Right atrium auricular region (tissue), 2 donors: ENCODE measurements around the gene SERGEF. TPM values are rescaled to one million over a fixed set of nuclear protein-coding genes. Genes with fewer than 3 reads are reported as not detected.
"Not testable (repeated sequence)": the region's sequence is repeated elsewhere in the genome, so short reads cannot be mapped to it uniquely, and the experiment has no call there.

Source experiments
- DNase-seq: peaks from one replicate; pipeline ENCODE4 v3.0.0-alpha.2; 2019; ENCODE audit warnings: low spot score
- H3K27ac ChIP-seq, 2 donors: fragments of 200-600 bp; sonication (generic); 1 replicate in 1 of 2; 2 replicates in 1 of 2; pipeline ENCODE4 v1.5.1; 2016 to 2019
- H3K27me3 ChIP-seq, 2 donors: fragments of 200-600 bp; sonication (generic); one replicate each; pipeline versions ENCODE4 v1.5.1 to v1.6.0; 2017 to 2019
- H3K36me3 ChIP-seq: fragments of 200-600 bp; sonication (generic); one replicate; pipeline ENCODE4 v1.5.1; 2016
- H3K4me1 ChIP-seq, 2 donors: fragments of 200-600 bp; sonication (generic); one replicate each; pipeline versions ENCODE4 v1.5.1 to v1.6.0; 2017 to 2019
- H3K4me3 ChIP-seq, 2 donors: fragments of 200-600 bp; sonication (generic); 1 replicate in 1 of 2; 2 replicates in 1 of 2; pipeline ENCODE4 v1.5.1; 2017 to 2019; ENCODE audit warnings: mild to moderate bottlenecking in 1 of 2, moderate library complexity in 1 of 2
- H3K9me3 ChIP-seq, 2 donors: fragments of 200-600 bp; sonication (generic); one replicate each; pipeline ENCODE4 v1.5.1; 2019
- total RNA-seq, 2 donors: library from RNA; depleted of rRNA; stranded (reverse); fragments of >200 nt; gene quantifications; one replicate each; pipeline ENCODE4 v1.1.0, GENCODE V29; 2016
- TF ChIP-seq, protein P1 (sequence below), 2 donors: fragments of 200-600 bp; sonication (generic); IDR thresholded peaks; one replicate each; pipeline ENCODE4 v1.5.1; 2019; ENCODE audit warnings: antibody characterized with exemption in 2 of 2

SERGEF gene
- total RNA-seq, 2 donors from 2014 or later, result 18.1 to 27.6 TPM

DNA sequence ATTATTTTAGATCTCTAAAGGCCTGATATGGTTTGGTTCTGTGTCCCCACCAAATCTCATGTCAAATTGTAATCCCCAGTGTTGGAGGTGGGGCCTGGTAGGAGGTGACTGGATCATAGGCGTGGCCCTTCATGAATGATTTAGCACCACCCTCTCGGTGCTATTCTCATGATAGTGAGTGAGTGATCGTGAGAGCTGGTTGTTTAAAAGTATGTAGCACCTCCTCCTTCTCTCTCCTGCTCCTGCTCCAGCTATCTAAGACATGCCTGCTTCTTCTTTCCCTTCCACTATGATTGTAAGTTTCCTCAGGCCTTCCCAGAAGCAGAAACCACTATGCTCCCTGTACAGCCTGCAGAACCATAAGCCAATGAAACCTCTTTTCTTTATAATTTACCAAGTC lies 114.1 kb downstream of the SERGEF start:
- Histone ChIP-seq H3K4me1 (peaks cover 0 to 7% of the 10 kb centered on the region in 2 donors), H3K4me3 (no peak overlapping the region), H3K36me3 (no peaks in the 10 kb centered on the region), H3K27ac (no peak overlapping the region), H3K9me3 (no peaks in the 10 kb centered on the region), H3K27me3 (no peaks in the 10 kb centered on the region)
- DNase-seq, result no peak
- TF ChIP-seq, protein P1, sequence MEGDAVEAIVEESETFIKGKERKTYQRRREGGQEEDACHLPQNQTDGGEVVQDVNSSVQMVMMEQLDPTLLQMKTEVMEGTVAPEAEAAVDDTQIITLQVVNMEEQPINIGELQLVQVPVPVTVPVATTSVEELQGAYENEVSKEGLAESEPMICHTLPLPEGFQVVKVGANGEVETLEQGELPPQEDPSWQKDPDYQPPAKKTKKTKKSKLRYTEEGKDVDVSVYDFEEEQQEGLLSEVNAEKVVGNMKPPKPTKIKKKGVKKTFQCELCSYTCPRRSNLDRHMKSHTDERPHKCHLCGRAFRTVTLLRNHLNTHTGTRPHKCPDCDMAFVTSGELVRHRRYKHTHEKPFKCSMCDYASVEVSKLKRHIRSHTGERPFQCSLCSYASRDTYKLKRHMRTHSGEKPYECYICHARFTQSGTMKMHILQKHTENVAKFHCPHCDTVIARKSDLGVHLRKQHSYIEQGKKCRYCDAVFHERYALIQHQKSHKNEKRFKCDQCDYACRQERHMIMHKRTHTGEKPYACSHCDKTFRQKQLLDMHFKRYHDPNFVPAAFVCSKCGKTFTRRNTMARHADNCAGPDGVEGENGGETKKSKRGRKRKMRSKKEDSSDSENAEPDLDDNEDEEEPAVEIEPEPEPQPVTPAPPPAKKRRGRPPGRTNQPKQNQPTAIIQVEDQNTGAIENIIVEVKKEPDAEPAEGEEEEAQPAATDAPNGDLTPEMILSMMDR (IDR thresholded peaks at IDR 0.05), result no peak

DNA sequence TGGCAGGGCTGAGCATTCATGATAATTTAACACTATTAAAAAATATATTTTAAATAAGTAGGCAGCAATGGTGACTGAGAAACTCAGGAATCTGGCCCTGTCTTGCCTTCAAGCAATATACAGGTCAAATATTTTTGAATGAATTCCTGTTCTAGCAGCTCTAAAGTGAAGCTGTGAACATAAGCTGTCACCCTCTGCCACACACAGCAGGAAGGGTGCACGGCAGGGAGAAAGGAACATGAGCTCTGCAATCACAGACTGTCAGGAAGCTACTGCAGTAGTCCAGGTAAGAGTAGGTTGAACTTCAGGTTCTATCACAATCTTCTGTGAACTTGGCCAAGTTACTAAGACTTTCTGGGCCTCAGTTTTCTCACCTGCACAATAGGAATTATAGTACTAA lies 114.8 kb downstream of the SERGEF start:
- Histone ChIP-seq H3K27ac (no peak overlapping the region), H3K27me3 (no peaks in the 10 kb centered on the region), H3K9me3 (no peaks in the 10 kb centered on the region), H3K4me3 (no peak overlapping the region), H3K36me3 (no peaks in the 10 kb centered on the region), H3K4me1 (peaks cover 0 to 7% of the 10 kb centered on the region in 2 donors)
- no peak for DNase-seq
- TF ChIP-seq, protein P1 (IDR thresholded peaks at IDR 0.05), result no peak

DNA sequence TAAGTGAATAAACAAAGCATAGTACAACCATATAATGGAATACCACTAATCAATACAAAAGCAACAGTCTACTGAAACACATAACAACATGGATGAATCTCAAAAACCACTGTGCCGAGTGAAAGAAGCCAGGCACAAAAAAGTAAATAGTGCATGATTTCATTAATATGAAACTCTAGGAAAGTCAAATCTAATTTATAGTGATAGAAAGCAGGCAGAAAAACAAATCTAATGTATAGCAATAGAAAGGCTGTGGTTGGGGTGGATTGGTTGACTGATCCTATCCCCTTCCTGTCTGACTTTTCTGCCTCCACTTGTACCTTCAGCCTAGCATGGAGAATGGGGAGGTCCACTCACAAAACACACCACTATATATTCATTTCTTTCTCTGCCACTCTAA lies 115.4 kb downstream of the SERGEF start:
- DNase-seq, result no peak
- Histone ChIP-seq H3K4me1 (peaks cover 0 to 7% of the 10 kb centered on the region in 2 donors), H3K4me3 (no peak overlapping the region), H3K27ac (no peak overlapping the region), H3K27me3 (no peaks in the 10 kb centered on the region), H3K36me3 (no peaks in the 10 kb centered on the region), H3K9me3 (no peaks in the 10 kb centered on the region)
- TF ChIP-seq, protein P1 (IDR thresholded peaks at IDR 0.05), result no peak

DNA sequence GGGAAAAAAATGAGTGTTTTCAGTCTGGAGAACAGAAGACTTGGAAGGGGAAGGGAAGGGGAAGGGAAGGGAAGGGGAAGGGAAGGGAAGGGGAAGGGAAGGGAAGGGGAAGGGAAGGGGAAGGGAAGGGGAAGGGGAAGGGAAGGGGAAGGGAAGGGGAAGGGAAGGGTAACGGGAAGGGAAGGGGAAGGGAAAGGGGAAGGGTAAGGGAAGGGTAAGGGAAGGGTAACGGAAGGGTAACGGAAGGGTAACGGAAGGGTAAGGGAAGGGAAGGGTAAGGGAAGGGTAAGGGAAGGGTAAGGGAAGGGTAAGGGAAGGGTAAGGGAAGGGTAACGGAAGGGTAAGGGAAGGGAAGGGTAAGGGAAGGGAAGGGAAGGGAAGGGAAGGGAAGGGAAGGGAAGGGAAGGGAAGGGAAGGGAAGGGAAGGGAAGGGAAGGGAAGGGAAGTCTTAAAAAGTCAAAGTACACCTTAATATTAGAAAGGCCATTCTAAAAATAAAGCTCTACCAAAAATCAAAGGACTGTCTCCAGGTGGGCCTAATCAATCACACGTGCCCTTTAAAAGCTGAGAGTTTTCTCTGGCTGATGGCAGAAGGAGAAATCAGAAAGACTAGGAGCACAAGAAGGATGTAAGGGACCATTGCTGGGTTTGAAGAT lies 116.2 kb downstream of the SERGEF start:
- DNase-seq, result not testable (repeated sequence)

DNA sequence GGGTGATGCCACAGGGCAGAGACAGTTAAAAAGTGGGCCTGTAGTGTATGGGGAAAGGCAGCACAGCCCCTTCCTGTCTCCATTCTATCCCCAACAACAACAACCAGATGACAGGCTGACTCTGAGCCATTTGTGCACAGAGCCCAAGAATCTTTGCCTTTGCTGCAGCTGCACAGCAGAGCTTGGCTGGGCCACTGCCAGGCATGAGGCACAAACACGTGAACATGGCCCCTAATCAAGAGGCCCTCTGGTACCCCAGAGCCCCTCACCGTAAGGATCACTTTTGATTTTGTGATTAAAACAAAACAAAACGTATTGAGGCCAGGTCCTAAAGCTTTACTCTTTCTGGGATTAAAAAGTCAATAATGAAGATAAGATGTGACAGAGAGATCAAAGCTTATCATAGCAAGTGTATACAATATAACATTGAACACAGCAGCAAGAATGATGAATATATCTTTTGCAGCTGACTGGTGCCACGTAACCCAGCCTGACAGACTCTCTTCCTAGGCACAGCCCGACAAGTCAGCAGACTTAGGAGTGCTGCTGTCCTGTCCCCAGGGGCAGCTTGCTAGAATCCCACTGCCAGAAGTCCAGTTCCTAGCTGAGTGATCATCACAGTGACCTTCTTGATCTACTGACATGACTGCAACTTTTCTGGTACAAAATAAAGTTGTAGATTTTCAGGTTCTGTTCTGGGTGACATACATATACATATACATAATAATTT lies 117.8 kb downstream of the SERGEF start:
- Histone ChIP-seq H3K4me3 (no peak overlapping the region), H3K27me3 (no peaks in the 10 kb centered on the region), H3K4me1 (peaks cover 0 to 7% of the 10 kb centered on the region in 2 donors), H3K9me3 (no peaks in the 10 kb centered on the region), H3K27ac (no peak overlapping the region), H3K36me3 (no peaks in the 10 kb centered on the region)
- TF ChIP-seq, protein P1 (IDR thresholded peaks at IDR 0.05), result no peak
- DNase-seq, result no peak

More for the DNA sequence above, 116.2 kb downstream of the SERGEF start:
- not testable (repeated sequence) for H3K36me3 ChIP-seq, H3K9me3 ChIP-seq, H3K4me3 ChIP-seq, H3K27ac ChIP-seq, H3K27me3 ChIP-seq, H3K4me1 ChIP-seq

DNA sequence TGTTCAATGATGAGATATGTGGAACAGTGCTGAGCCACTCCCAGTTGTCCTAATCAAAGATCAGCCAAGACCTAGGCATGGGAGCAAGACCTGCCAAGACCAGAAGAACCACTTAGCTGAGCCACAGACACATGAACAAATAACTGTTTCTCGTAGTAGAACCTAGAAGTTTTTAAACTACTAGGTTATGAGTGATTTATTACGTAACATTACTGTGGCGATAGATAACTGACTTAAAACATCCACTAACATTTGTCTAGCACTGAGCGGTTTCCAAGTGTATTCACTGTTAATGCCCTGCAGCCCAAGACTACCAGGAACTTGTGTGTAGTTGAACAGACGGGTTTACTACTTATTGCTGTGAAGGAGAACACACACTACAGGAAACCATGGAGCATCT lies 120.4 kb downstream of the SERGEF start:
- no peaks in the 10 kb centered on the region for H3K36me3 ChIP-seq
- H3K27me3 ChIP-seq, result no peaks in the 10 kb centered on the region
- peaks cover 0 to 7% of the 10 kb centered on the region in 2 donors for H3K4me1 ChIP-seq

More for the DNA sequence above, 120.4 kb downstream of the SERGEF start:
- Histone ChIP-seq H3K27ac (no peak overlapping the region), H3K9me3 (no peaks in the 10 kb centered on the region), H3K4me3 (no peak overlapping the region)
- DNase-seq, result no peak
- TF ChIP-seq, protein P1 (IDR thresholded peaks at IDR 0.05), result no peak
